K562 (cell line): Measurements from ENCODE around the gene TMEM179. TPM values are rescaled to one million over a fixed set of nuclear protein-coding genes. Genes with fewer than 3 reads are reported as not detected.
A peak's percentile ranks its signal among the peaks of the same experiment; 100 is the strongest.

Source experiments
- ATAC-seq: fragments of 200-7000 bp; cut with Tn5 transposase; 3 replicates; pipeline ENCODE4 v1.9.1; 2020; ENCODE audit warnings: moderate library complexity
- BruUV-seq: library from RNA; stranded (reverse); fragments of 400-500 nt; replicated peaks from 2 replicates; lab custom pipeline; 2021; lab: Mats Ljungman, UMichigan
- CTCF ChIA-PET: fragments of 300-600 bp; formaldehyde crosslinking; extraction: SDS; loops from one replicate; lab custom pipeline; 2021; ENCODE audit warnings: low intra/inter-chr PET ratio; lab: Yijun Ruan, JAX
- POLR2A ChIA-PET: fragments of 300-600, 350-650 bp; sonication (Branson Sonifier 250); formaldehyde crosslinking; extraction: SDS; loops from one replicate; lab custom pipeline; 2021; ENCODE audit warnings: antibody characterized with exemption, inconsistent platforms; lab: Yijun Ruan, JAX
- DNase-seq, 4 experiments: peaks; one replicate each; pipeline versions ENCODE4 v3.0.0 to v3.0.0-alpha.2; 2011 to 2018; ENCODE audit warnings: low spot score in 3 of 4, mixed read lengths in 3 of 4; ENCODE audit errors: extremely low read depth in 1 of 4
- FAIRE-seq: peaks from 2 replicates; lab custom pipeline; 2011; peaks lifted over from hg19 to GRCh38; lab: Jason Lieb, UNC
- H2AFZ ChIP-seq: 2 replicates; pipeline ENCODE4 v1.6.0; 2011; ENCODE audit warnings: low read depth, low read length, control low read depth, inconsistent platforms
- H3K27ac ChIP-seq: fragments of 200-600 bp; 3 replicates; pipeline ENCODE4 v1.8.0; 2011; ENCODE audit warnings: low read depth, mild to moderate bottlenecking, control low read depth, inconsistent platforms, low read length, moderate library complexity, mixed read lengths; ENCODE audit errors: extremely low read depth
- H3K27me3 ChIP-seq, 2 experiments: fragments of 300-600 bp in 1 of 2; 2 replicates in 1 of 2; 3 replicates in 1 of 2; pipeline versions ENCODE4 v1.6.0 to v1.8.0; 2011; ENCODE audit warnings: inconsistent platforms in 2 of 2, low read length in 2 of 2, mild to moderate bottlenecking in 1 of 2, mixed read lengths in 1 of 2, moderate library complexity in 1 of 2; ENCODE audit not compliant: control insufficient read depth in 2 of 2, insufficient read depth in 2 of 2
- H3K36me3 ChIP-seq: fragments of 300-600 bp; 3 replicates; pipeline ENCODE4 v1.8.0; 2011; ENCODE audit warnings: mild to moderate bottlenecking, low read length, inconsistent platforms; ENCODE audit not compliant: control insufficient read depth, insufficient read depth
- H3K4me1 ChIP-seq, 2 experiments: fragments of 200-600 bp in 1 of 2; replicated peaks in 1 of 2; 2 replicates in 1 of 2; 3 replicates in 1 of 2; pipeline versions ENCODE4 v1.5.1 to v1.8.0; 2011; ENCODE audit warnings: inconsistent platforms in 2 of 2, low read length in 2 of 2, mild to moderate bottlenecking in 1 of 2, mixed read lengths in 1 of 2, moderate library complexity in 1 of 2; ENCODE audit not compliant: control insufficient read depth in 2 of 2, insufficient read depth in 2 of 2
- H3K4me2 ChIP-seq: 2 replicates; pipeline ENCODE4 v1.6.1; 2011; ENCODE audit warnings: low read length, control low read depth, inconsistent platforms, mixed read lengths; ENCODE audit not compliant: insufficient read depth
- H3K4me3 ChIP-seq: fragments of 200-600 bp; sonication (generic), shearing (Covaris generic); 2 replicates; pipeline ENCODE4 v1.5.1; 2016; ENCODE audit warnings: control low read depth, inconsistent platforms
- H3K79me2 ChIP-seq: fragments of 200-600 bp; 3 replicates; pipeline ENCODE4 v1.8.0; 2011; ENCODE audit warnings: low read length, inconsistent platforms; ENCODE audit not compliant: control insufficient read depth, insufficient read depth
- H3K9ac ChIP-seq, 2 experiments: 2 replicates each; pipeline versions ENCODE4 v1.6.0 to v1.6.1; 2011; ENCODE audit warnings: low read depth in 2 of 2, low read length in 2 of 2, control low read depth in 1 of 2, inconsistent platforms in 1 of 2, mild to moderate bottlenecking in 1 of 2, mixed read lengths in 1 of 2; ENCODE audit not compliant: insufficient read depth in 1 of 2
- H3K9me1 ChIP-seq: one replicate; pipeline ENCODE4 v1.6.0; 2011; ENCODE audit warnings: inconsistent platforms, mild to moderate bottlenecking, low read length, moderate library complexity; ENCODE audit not compliant: control insufficient read depth, insufficient read depth
- H3K9me3 ChIP-seq: replicated peaks from 2 replicates; pipeline ENCODE4 v1.5.1; 2011; ENCODE audit warnings: low read depth, low read length, inconsistent platforms; ENCODE audit not compliant: control insufficient read depth, insufficient read depth
- H4K20me1 ChIP-seq: replicated peaks from 2 replicates; pipeline ENCODE4 v1.6.1; 2011; ENCODE audit warnings: low read length, inconsistent platforms, mixed read lengths; ENCODE audit not compliant: control insufficient read depth, insufficient read depth
- CTCF ChIP-seq, 3 experiments: IDR thresholded peaks in 2 of 3; conservative IDR thresholded peaks in 1 of 3; 2 replicates each; pipeline ENCODE4 v1.5.1; 2011 to 2012; ENCODE audit warnings: low read length in 3 of 3, mild to moderate bottlenecking in 3 of 3, control low read depth in 2 of 3, improper control_type of control experiment in 1 of 3, inconsistent platforms in 1 of 3, low read depth in 1 of 3, mixed read lengths in 1 of 3, moderate library complexity in 1 of 3; ENCODE audit not compliant: insufficient read depth in 2 of 3
- MCM3 ChIP-seq: fragments of 450-650 bp; IDR thresholded peaks from 2 replicates; pipeline ENCODE4 v1.6.1; 2016
- RAD21 ChIP-seq, 2 experiments: fragments of 250-450 bp in 1 of 2; fragments of 450-650 bp in 1 of 2; sonication (Bioruptor Pico) in 1 of 2; formaldehyde crosslinking in 1 of 2; IDR thresholded peaks in 1 of 2; conservative IDR thresholded peaks in 1 of 2; 2 replicates each; pipeline versions ENCODE4 v1.4.0 to v1.8.0; 2020 to 2022; ENCODE audit warnings: mild to moderate bottlenecking in 2 of 2, moderate library complexity in 1 of 2
- ZFP36 ChIP-seq: fragments of 150-350 bp; IDR thresholded peaks from 2 replicates; pipeline ENCODE4 v1.6.1; 2018; ENCODE audit warnings: low read length, low read depth; ENCODE audit not compliant: partially characterized antibody
- ZNF24 ChIP-seq: fragments of 450-650 bp; IDR thresholded peaks from 2 replicates; pipeline ENCODE4 v1.6.1; 2016
- ZNF3 ChIP-seq: fragments of 250-450 bp; sonication (Bioruptor Pico); IDR thresholded peaks from 2 replicates; pipeline ENCODE4 v1.5.0; 2021; ENCODE audit warnings: mild to moderate bottlenecking, moderate library complexity
- WGBS: fragments of 100-300 bp; shearing (Covaris generic); methylation state at CpG from one replicate; pipeline ENCODE4 v1.1.6; 2016; ENCODE audit warnings: low coverage, mixed read lengths; ENCODE audit not compliant: insufficient coverage; ENCODE audit errors: missing lambda C conversion rate; 5-methylcytosine and 5-hydroxymethylcytosine counted together
- in situ Hi-C: fragments of 300-500 bp; cut with MboI; formaldehyde crosslinking; loops from 4 replicates; pipeline ENCODE4 v1.15.0; 2018; ENCODE audit warnings: inconsistent platforms, mixed read lengths
- intact Hi-C: fragments of 100-400 bp; cut with micrococcal nuclease; formaldehyde crosslinking; loops from 2 replicates; pipeline ENCODE4 v1.14.2; 2022
- polyA plus RNA-seq, 8 experiments: library from polyadenylated mRNA; depleted of rRNA in 4 of 8; stranded (reverse) in 5 of 8; unstranded in 3 of 8; fragments of >200 nt; fragmentation: Nextera tagmentation in 2 of 8; fragmentation: Illumina TruSeq in 1 of 8; extraction: Ambion mirVana in 2 of 8; extraction: Trizol in 1 of 8; gene quantifications; 2 replicates each; pipeline versions ENCODE4 v1.2.1 to v1.2.3, GENCODE V29; 2011 to 2014; ENCODE audit warnings: inconsistent platforms in 1 of 8, missing spikeins in 1 of 8
- total RNA-seq, 7 experiments: library from RNA; depleted of rRNA in 6 of 7; stranded (reverse); fragments of >200 nt in 6 of 7; fragmentation: Illumina TruSeq in 2 of 7; extraction: Trizol in 2 of 7; gene quantifications; 2 replicates each; pipeline versions ENCODE4 v1.2.1 to v1.2.3, GENCODE V29; 2011 to 2021; ENCODE audit warnings: low replicate concordance in 1 of 7

Gene TMEM179
- total and polyA plus RNA-seq, 9 of the 15 experiments (the other 6 are each of a cell fraction or from before 2014, with no cell fraction given): not detected

- Histone ChIP-seq H3K9me1 (no peaks in the 10 kb centered on the region), H3K79me2 (no peaks in the 10 kb centered on the region), H3K36me3 (no peaks in the 10 kb centered on the region), H3K27ac (no peak overlapping the region), H3K4me1 (peaks cover 11 to 81% of the 10 kb centered on the region in 2 experiments), H3K4me2 (no peak overlapping the region), H3K4me3 (no peak overlapping the region), H3K9me3 (no peaks in the 10 kb centered on the region), H3K9ac (0 out of 4 replicates have a peak overlapping the region, but pooled peaks of 1 of the 2 experiments have one; percentile 2), H2AFZ (no peak overlapping the region), H4K20me1 (no peaks in the 10 kb centered on the region; the same call in 1 of the 2 replicates), H3K27me3 (peaks cover 0 to 9% of the 10 kb centered on the region in 2 experiments; a peak in 1 of 5 replicates)
- intact Hi-C loops (no loop called here), in situ Hi-C loops (no loop called here)
- FAIRE-seq (no peak), DNase-seq (peak in 1 of 4 experiments; percentile 36), ATAC-seq (peak; percentile 64)
- no TSS peak for BruUV-seq
- POLR2A ChIA-PET: interaction anchor here (0.7 to 2.0 kb wide), 3 partner anchors 8 to 29 kb away, joined by 3 to 7 read pairs (median 3); no protein-coding TSS in a partner anchor
- TF ChIP-seq RAD21 (CRISPR knock-in tag; conservative IDR thresholded peaks at IDR 0.05 in 1 of 2, IDR thresholded peaks at IDR 0.05 in 1 of 2): peak in 1 of 2 experiments; percentile 18; a peak in 1 of 4 replicates
- TF ChIP-seq ZNF24: peak; percentile 61; the same call in 1 of the 2 replicates
- TF ChIP-seq CTCF (IDR thresholded peaks at IDR 0.05 in 2 of 3, conservative IDR thresholded peaks at IDR 0.05 in 1 of 3; ENCODE audit: insufficient read depth in 2 of 3, low read depth in 1 of 3, low read length in 3 of 3): peak in 1 of 3 experiments; percentile 25; a peak in 1 of 6 replicates
- no peak for TF ChIP-seq ZNF3 (CRISPR knock-in tag)
- no peak for TF ChIP-seq MCM3
- peak; percentile 18 for TF ChIP-seq ZFP36
- CTCF ChIA-PET: no interaction called here
- 15% methylated on average over 13 of the region's 16 CpGs for whole genome bisulfite sequencing
Measured at GRCh38 chr14:104576232-104576969, 28.2 kb downstream of the TMEM179 start.
